Spleen (tissue), 7 donors: Measurements from ENCODE around the gene BTC.

Experiments
- POLR2A ChIP-seq, 3 donors: fragments of 450-650 bp; IDR thresholded peaks; one replicate each; pipeline ENCODE4 v1.5.1; 2017; ENCODE audit warnings: antibody characterized with exemption in 3 of 3, mild to moderate bottlenecking in 1 of 3
- TF ChIP-seq, protein P1 (sequence below), 11 experiments: fragments of 200-600 bp in 7 of 11; fragments of 450-650 bp in 4 of 11; sonication (generic) in 4 of 11; IDR thresholded peaks in 8 of 11; conservative IDR thresholded peaks in 3 of 11; 1 replicate in 7 of 11; 2 replicates in 4 of 11; pipeline versions ENCODE4 v1.4.0 to v1.8.0; 2016 to 2021; ENCODE audit warnings: antibody characterized with exemption in 11 of 11, inconsistent platforms in 4 of 11, mild to moderate bottlenecking in 1 of 11
- donor health status: DM: no; HTN: no; CAD: no; lungs with moderate emphysema.
- donor health status: DM: no; HTN: no; CAD: no.
- donor health status: DM: no; HTN: no; CAD: no.

DNA sequence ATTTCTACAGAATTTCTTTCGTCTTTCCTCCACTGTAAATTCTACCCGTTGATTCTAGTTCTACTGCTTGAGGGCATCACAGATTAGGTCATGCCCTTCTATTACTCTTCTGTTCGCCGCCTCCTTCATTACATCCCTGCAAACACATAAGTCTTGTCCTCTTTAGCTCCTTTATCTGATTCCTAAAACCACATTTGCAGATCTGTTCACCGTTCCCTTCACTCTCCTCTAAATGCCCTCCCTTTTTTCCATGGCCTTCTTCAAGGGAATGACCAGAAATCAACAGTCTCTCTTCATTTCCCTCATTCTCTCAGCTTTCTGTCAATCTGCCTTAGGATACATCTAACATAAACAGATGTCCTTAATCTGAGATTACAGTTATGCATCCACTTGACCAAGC lies 43.1 kb downstream of the BTC start:
- TF ChIP-seq POLR2A (IDR thresholded peaks at IDR 0.05): no peak
- TF ChIP-seq, protein P1, sequence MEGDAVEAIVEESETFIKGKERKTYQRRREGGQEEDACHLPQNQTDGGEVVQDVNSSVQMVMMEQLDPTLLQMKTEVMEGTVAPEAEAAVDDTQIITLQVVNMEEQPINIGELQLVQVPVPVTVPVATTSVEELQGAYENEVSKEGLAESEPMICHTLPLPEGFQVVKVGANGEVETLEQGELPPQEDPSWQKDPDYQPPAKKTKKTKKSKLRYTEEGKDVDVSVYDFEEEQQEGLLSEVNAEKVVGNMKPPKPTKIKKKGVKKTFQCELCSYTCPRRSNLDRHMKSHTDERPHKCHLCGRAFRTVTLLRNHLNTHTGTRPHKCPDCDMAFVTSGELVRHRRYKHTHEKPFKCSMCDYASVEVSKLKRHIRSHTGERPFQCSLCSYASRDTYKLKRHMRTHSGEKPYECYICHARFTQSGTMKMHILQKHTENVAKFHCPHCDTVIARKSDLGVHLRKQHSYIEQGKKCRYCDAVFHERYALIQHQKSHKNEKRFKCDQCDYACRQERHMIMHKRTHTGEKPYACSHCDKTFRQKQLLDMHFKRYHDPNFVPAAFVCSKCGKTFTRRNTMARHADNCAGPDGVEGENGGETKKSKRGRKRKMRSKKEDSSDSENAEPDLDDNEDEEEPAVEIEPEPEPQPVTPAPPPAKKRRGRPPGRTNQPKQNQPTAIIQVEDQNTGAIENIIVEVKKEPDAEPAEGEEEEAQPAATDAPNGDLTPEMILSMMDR (IDR thresholded peaks at IDR 0.05 in 8 of 11, conservative IDR thresholded peaks at IDR 0.05 in 3 of 11): no peak
